ENCODE results near the gene PCNX4.

PCNX4 gene

GRCh38 chr14:60079723-60080122, 12.0 kb upstream of the PCNX4 start:
- no peak for TF ChIP-seq CTCF (IDR thresholded peaks at IDR 0.05; ENCODE audit: control insufficient read depth, extremely low read depth, insufficient read depth)
- no peak for DNase-seq (ENCODE audit: low read depth)
- no peak overlapping the region for H3K4me3 ChIP-seq (ENCODE audit: low read depth, low read length)

- no peak for TF ChIP-seq CTCF (IDR thresholded peaks at IDR 0.05; ENCODE audit: control insufficient read depth, extremely low read depth, insufficient read depth)
- no peak for DNase-seq (ENCODE audit: low read depth)
- no peak overlapping the region for H3K4me3 ChIP-seq (ENCODE audit: low read depth, low read length)
Measured at GRCh38 chr14:60085085-60085484, 6.6 kb upstream of the PCNX4 start.

GRCh38 chr14:60085693-60086092, 6.0 kb upstream of the PCNX4 start:
- TF ChIP-seq CTCF (IDR thresholded peaks at IDR 0.05; ENCODE audit: control insufficient read depth, extremely low read depth, insufficient read depth) = no peak
- no peak for DNase-seq (ENCODE audit: low read depth)
- H3K4me3 ChIP-seq (ENCODE audit: low read depth, low read length) = no peak overlapping the region

GRCh38 chr14:60087668-60088067, 4.1 kb upstream of the PCNX4 start:
- TF ChIP-seq CTCF (IDR thresholded peaks at IDR 0.05; ENCODE audit: control insufficient read depth, extremely low read depth, insufficient read depth) = no peak
- no peak for DNase-seq (ENCODE audit: low read depth)
- H3K4me3 ChIP-seq (ENCODE audit: low read depth, low read length) = no peak overlapping the region

GRCh38 chr14:60089221-60089620, 2.5 kb upstream of the PCNX4 start:
- H3K4me3 ChIP-seq (ENCODE audit: low read depth, low read length) = no peak overlapping the region
- TF ChIP-seq CTCF (IDR thresholded peaks at IDR 0.05; ENCODE audit: control insufficient read depth, extremely low read depth, insufficient read depth) = no peak
- no peak for DNase-seq (ENCODE audit: low read depth)

GRCh38 chr14:60090864-60091519, 731 bp upstream of the PCNX4 start:
- peak overlapping the region; percentile 60 for H3K4me3 ChIP-seq (ENCODE audit: low read depth, low read length)
- peak; percentile 21 for DNase-seq (ENCODE audit: low read depth)
- TF ChIP-seq CTCF (IDR thresholded peaks at IDR 0.05; ENCODE audit: control insufficient read depth, extremely low read depth, insufficient read depth) = no peak

GRCh38 chr14:60092526-60092920, 800 bp downstream of the PCNX4 start:
- no peak for TF ChIP-seq CTCF (IDR thresholded peaks at IDR 0.05; ENCODE audit: control insufficient read depth, extremely low read depth, insufficient read depth)
- H3K4me3 ChIP-seq (ENCODE audit: low read depth, low read length) = peak overlapping the region; percentile 60
- no peak for DNase-seq (ENCODE audit: low read depth)

Data from LNCaP clone FGC (cell line).